Activated T-helper 1 cell treated with anti-CD3 and anti-CD28 coated beads, Interleukin-12 subunit alpha, Interleukin-12 subunit beta, Interleukin-2, Interleukin-4 antibody, amounts not matched to agents 30 ng/mL and 10 ng/mL and 1 ng/mL, durations not matched to agents 14 hours and 24 hours and 36 hours (primary cell): ENCODE measurements around the gene AACS. TPM values are rescaled to one million over a fixed set of nuclear protein-coding genes. Genes with fewer than 3 reads are reported as not detected.

Experiments
- DNase-seq: peaks from one replicate; pipeline ENCODE4 v3.0.0; 2021; ENCODE audit warnings: low spot score
- H3K27ac Mint-ChIP-seq: one replicate; pipeline ENCODE4 v1.8.0; 2021; ENCODE audit warnings: mild to moderate bottlenecking, mixed read lengths
- H3K27me3 Mint-ChIP-seq: one replicate; pipeline ENCODE4 v1.8.0; 2022; ENCODE audit warnings: mild to moderate bottlenecking, moderate library complexity, mixed read lengths; ENCODE audit not compliant: insufficient read depth
- H3K36me3 Mint-ChIP-seq: one replicate; pipeline ENCODE4 v1.8.0; 2021; ENCODE audit warnings: low read depth, mixed read lengths
- H3K4me1 Mint-ChIP-seq: one replicate; pipeline ENCODE4 v1.8.0; 2021; ENCODE audit warnings: low read depth, mixed read lengths
- H3K4me3 Mint-ChIP-seq: one replicate; pipeline ENCODE4 v1.8.0; 2021; ENCODE audit warnings: mild to moderate bottlenecking, moderate library complexity, mixed read lengths
- H3K9me3 Mint-ChIP-seq: one replicate; pipeline ENCODE4 v1.8.0; 2021; ENCODE audit warnings: mixed read lengths
- intact Hi-C: fragments of 100-400 bp; cut with micrococcal nuclease; formaldehyde crosslinking; loops from one replicate; pipeline ENCODE4 v1.15.1; 2024
- total RNA-seq: library from RNA; stranded (reverse); gene quantifications from 2 replicates; pipeline ENCODE4 v1.2.3, GENCODE V29; 2022

The AACS gene, protein sequence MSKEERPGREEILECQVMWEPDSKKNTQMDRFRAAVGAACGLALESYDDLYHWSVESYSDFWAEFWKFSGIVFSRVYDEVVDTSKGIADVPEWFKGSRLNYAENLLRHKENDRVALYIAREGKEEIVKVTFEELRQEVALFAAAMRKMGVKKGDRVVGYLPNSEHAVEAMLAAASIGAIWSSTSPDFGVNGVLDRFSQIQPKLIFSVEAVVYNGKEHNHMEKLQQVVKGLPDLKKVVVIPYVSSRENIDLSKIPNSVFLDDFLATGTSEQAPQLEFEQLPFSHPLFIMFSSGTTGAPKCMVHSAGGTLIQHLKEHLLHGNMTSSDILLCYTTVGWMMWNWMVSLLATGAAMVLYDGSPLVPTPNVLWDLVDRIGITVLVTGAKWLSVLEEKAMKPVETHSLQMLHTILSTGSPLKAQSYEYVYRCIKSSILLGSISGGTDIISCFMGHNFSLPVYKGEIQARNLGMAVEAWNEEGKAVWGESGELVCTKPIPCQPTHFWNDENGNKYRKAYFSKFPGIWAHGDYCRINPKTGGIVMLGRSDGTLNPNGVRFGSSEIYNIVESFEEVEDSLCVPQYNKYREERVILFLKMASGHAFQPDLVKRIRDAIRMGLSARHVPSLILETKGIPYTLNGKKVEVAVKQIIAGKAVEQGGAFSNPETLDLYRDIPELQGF
- 26.7 and 27.8 TPM in 2 replicates for total RNA-seq

GRCh38 chr12:125065021-125065918 lies at the start of gene AACS:
AACS (plus strand) TSS chr12:125065435; CDS start chr12:125065585, 150 bp downstream.
- peak; percentile 58 for DNase-seq
- H3K4me3 Mint-ChIP-seq, result peak within 1 kb of the TSS; percentile 84
- peak within 1 kb of the TSS; percentile 40 for H3K27ac Mint-ChIP-seq
- peaks cover 7% of the 10 kb centered on the region for H3K27me3 Mint-ChIP-seq
- H3K4me1 Mint-ChIP-seq, result peaks cover 17% of the 10 kb centered on the region
- peaks cover 4% of the 10 kb centered on the region for H3K9me3 Mint-ChIP-seq
- intact Hi-C loops, result loop anchor here (1.0 to 5.0 kb wide), 6 partner anchors 16 to 203 kb away; partner anchors contain the start of genes BRI3BP, DHX37 and SCARB1
- H3K36me3 Mint-ChIP-seq, result peaks cover 3% of the 10 kb centered on the region

- intact Hi-C loops, result no loop called here
These were observed 49.4 kb upstream of the AACS start for GRCh38 chr12:125015680-125016310.

DNA sequence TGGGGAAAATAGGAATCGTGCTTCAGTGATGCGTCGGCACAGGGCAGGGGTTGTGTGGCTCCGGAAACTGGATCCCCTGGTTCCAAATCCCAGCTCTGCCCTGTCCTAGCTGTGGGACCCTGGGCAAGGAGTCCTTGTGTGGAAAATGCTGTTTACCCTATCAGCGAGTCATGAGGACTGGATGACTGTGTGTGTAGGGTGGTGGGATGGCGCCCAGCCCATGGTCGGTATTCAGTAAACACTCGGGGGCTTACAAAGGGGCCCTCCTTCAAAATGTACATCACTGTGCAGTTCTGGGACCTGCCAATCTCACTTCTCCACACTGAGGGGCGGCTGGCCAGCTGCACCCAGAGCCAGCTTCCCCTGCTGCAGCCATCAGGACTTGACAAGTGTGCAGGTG lies 47.4 kb upstream of the AACS start:
- H3K9me3 Mint-ChIP-seq, result no peaks in the 10 kb centered on the region
- no peaks in the 10 kb centered on the region for H3K27me3 Mint-ChIP-seq
- no peaks in the 10 kb centered on the region for H3K4me1 Mint-ChIP-seq
- intact Hi-C loops, result no loop called here
- DNase-seq, result no peak
- H3K36me3 Mint-ChIP-seq, result peaks cover 17% of the 10 kb centered on the region
- H3K27ac Mint-ChIP-seq, result no peak overlapping the region
- no peak overlapping the region for H3K4me3 Mint-ChIP-seq

More at GRCh38 chr12:125015680-125016310, 49.4 kb upstream of the AACS start:
- no peak overlapping the region for H3K27ac Mint-ChIP-seq
- no peak for DNase-seq
- peaks cover 18% of the 10 kb centered on the region for H3K36me3 Mint-ChIP-seq
- no peaks in the 10 kb centered on the region for H3K9me3 Mint-ChIP-seq
- H3K4me3 Mint-ChIP-seq, result no peak overlapping the region
- H3K27me3 Mint-ChIP-seq, result no peaks in the 10 kb centered on the region
- H3K4me1 Mint-ChIP-seq, result no peaks in the 10 kb centered on the region

GRCh38 chr12:125018356-125018755 lies 46.9 kb upstream of the AACS start:
- DNase-seq, result no peak
- Mint-ChIP-seq H3K36me3 (peaks cover 23% of the 10 kb centered on the region), H3K27me3 (no peaks in the 10 kb centered on the region), H3K4me3 (no peak overlapping the region), H3K4me1 (no peaks in the 10 kb centered on the region), H3K27ac (peak overlapping the region; percentile 48), H3K9me3 (no peaks in the 10 kb centered on the region)
- intact Hi-C loops, result no loop called here

- H3K4me3 Mint-ChIP-seq, result no peak overlapping the region
- intact Hi-C loops, result no loop called here
- H3K27me3 Mint-ChIP-seq, result no peaks in the 10 kb centered on the region
- DNase-seq, result no peak
- peaks cover 31% of the 10 kb centered on the region for H3K36me3 Mint-ChIP-seq
- no peaks in the 10 kb centered on the region for H3K4me1 Mint-ChIP-seq
- no peaks in the 10 kb centered on the region for H3K9me3 Mint-ChIP-seq
- H3K27ac Mint-ChIP-seq, result no peak overlapping the region
These were observed 44.1 kb upstream of the AACS start for GRCh38 chr12:125021096-125021495.

- Mint-ChIP-seq H3K36me3 (peaks cover 31% of the 10 kb centered on the region), H3K27me3 (no peaks in the 10 kb centered on the region), H3K9me3 (no peaks in the 10 kb centered on the region), H3K27ac (no peak overlapping the region), H3K4me3 (no peak overlapping the region), H3K4me1 (no peaks in the 10 kb centered on the region)
- intact Hi-C loops, result no loop called here
- no peak for DNase-seq
These were observed 43.5 kb upstream of the AACS start for GRCh38 chr12:125021771-125022170.

DNA sequence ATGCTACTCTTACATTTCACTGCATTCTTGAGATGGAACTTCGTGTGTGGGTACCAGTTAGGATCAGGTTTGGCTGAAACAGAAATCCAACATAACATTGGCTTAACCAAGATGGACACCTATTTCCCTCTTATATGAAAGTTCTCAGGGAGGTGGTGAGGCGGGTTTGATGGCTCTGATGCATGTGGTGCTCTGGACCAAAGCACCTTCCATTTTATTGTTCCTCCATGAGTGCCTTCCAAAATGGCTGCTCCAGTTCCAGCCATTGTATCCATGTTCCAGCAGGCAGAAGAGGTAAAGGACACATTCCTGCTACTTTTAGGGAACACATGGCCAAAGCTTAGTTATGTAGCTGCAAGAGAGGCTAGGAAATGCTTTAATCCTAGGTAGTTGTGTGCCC lies 42.2 kb upstream of the AACS start:
- H3K36me3 Mint-ChIP-seq, result peaks cover 31% of the 10 kb centered on the region
- no peak overlapping the region for H3K27ac Mint-ChIP-seq
- DNase-seq, result no peak
- H3K4me1 Mint-ChIP-seq, result no peaks in the 10 kb centered on the region
- H3K9me3 Mint-ChIP-seq, result no peaks in the 10 kb centered on the region
- intact Hi-C loops, result no loop called here
- no peak overlapping the region for H3K4me3 Mint-ChIP-seq
- no peaks in the 10 kb centered on the region for H3K27me3 Mint-ChIP-seq

- no peak for DNase-seq
- H3K27me3 Mint-ChIP-seq, result no peaks in the 10 kb centered on the region
- H3K36me3 Mint-ChIP-seq, result peaks cover 27% of the 10 kb centered on the region
- intact Hi-C loops, result no loop called here
- H3K9me3 Mint-ChIP-seq, result no peaks in the 10 kb centered on the region
- H3K4me3 Mint-ChIP-seq, result no peak overlapping the region
- H3K4me1 Mint-ChIP-seq, result no peaks in the 10 kb centered on the region
- no peak overlapping the region for H3K27ac Mint-ChIP-seq
These were observed 40.2 kb upstream of the AACS start for GRCh38 chr12:125024949-125025563.

GRCh38 chr12:125025606-125026235 lies 39.5 kb upstream of the AACS start:
- DNase-seq, result no peak
- H3K36me3 Mint-ChIP-seq, result peaks cover 27% of the 10 kb centered on the region
- H3K9me3 Mint-ChIP-seq, result no peaks in the 10 kb centered on the region
- no peaks in the 10 kb centered on the region for H3K4me1 Mint-ChIP-seq
- no peak overlapping the region for H3K27ac Mint-ChIP-seq
- H3K27me3 Mint-ChIP-seq, result no peaks in the 10 kb centered on the region
- intact Hi-C loops, result no loop called here
- H3K4me3 Mint-ChIP-seq, result no peak overlapping the region

DNA sequence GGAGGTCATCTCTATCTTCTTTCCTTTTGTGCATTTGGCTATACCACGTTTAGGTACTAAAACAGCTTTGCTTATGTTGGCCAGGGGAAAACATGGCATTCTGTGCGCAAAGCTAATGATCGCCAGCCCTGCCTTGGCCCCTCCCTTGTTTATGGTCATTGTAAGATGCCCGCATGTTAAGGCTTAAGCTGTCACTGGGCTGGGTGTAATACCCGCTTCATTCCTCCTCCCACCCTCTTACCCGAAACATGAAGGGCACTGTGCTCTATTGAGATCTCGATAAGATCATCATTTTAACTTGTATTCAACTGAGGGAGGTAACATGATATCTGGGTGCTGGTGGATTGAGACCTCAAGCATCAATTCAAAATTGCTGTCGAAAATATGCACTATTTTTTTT lies 37.1 kb upstream of the AACS start:
- Mint-ChIP-seq H3K36me3 (peaks cover 20% of the 10 kb centered on the region), H3K4me3 (no peak overlapping the region), H3K27me3 (no peaks in the 10 kb centered on the region), H3K4me1 (no peaks in the 10 kb centered on the region), H3K9me3 (no peaks in the 10 kb centered on the region), H3K27ac (no peak overlapping the region)
- DNase-seq, result no peak
- intact Hi-C loops, result no loop called here

- no peaks in the 10 kb centered on the region for H3K4me1 Mint-ChIP-seq
- no peak overlapping the region for H3K4me3 Mint-ChIP-seq
- no peak for DNase-seq
- no peak overlapping the region for H3K27ac Mint-ChIP-seq
- peaks cover 16% of the 10 kb centered on the region for H3K36me3 Mint-ChIP-seq
- no peaks in the 10 kb centered on the region for H3K27me3 Mint-ChIP-seq
- peaks cover 1% of the 10 kb centered on the region for H3K9me3 Mint-ChIP-seq
- intact Hi-C loops, result no loop called here
These were observed 35.4 kb upstream of the AACS start for GRCh38 chr12:125029761-125030358.
